ENCODE results near the gene FAM170B. TPM values are rescaled to one million over a fixed set of nuclear protein-coding genes. Genes with fewer than 3 reads are reported as not detected.

The FAM170B gene
- total RNA-seq, 1 donor from 2014 or later: not detected

DNA sequence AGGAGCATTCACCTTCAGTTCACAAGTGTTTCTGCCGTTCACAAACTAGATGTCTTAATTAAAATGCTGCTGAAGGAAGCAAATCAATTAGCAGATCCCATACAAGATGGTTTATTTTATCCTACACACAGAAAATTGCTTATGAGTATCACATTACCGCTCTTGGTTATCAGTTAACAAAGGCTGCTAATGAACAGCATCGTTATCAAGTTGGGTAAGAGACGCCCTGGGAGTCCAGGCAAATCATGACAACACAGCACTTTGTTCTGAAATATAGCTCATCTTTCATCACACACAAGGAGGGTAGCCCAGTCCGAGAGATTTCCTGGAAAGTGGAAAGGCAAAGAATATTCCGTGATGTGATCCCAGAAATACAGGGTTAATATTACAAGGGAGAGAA is 20.8 kb upstream of the FAM170B start:
- Mint-ChIP-seq H3K27ac (no peak overlapping the region), H3K27me3 (ENCODE audit: insufficient read depth, low read depth) (peaks cover 5% of the 10 kb centered on the region), H3K4me3 (no peak overlapping the region), H3K36me3 (no peaks in the 10 kb centered on the region), H3K4me1 (no peaks in the 10 kb centered on the region), H3K9me3 (no peaks in the 10 kb centered on the region)
- H3K79me2 ChIP-seq (ENCODE audit: low read depth): no peaks in the 10 kb centered on the region
- no peak overlapping the region for H3K27ac ChIP-seq
- no peak overlapping the region for H2AFZ ChIP-seq (replicated peaks)
- H3K4me2 ChIP-seq: no peak overlapping the region
- H3F3A ChIP-seq (ENCODE audit: low read depth): no peaks in the 10 kb centered on the region
- TF ChIP-seq, protein P1, sequence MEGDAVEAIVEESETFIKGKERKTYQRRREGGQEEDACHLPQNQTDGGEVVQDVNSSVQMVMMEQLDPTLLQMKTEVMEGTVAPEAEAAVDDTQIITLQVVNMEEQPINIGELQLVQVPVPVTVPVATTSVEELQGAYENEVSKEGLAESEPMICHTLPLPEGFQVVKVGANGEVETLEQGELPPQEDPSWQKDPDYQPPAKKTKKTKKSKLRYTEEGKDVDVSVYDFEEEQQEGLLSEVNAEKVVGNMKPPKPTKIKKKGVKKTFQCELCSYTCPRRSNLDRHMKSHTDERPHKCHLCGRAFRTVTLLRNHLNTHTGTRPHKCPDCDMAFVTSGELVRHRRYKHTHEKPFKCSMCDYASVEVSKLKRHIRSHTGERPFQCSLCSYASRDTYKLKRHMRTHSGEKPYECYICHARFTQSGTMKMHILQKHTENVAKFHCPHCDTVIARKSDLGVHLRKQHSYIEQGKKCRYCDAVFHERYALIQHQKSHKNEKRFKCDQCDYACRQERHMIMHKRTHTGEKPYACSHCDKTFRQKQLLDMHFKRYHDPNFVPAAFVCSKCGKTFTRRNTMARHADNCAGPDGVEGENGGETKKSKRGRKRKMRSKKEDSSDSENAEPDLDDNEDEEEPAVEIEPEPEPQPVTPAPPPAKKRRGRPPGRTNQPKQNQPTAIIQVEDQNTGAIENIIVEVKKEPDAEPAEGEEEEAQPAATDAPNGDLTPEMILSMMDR (IDR thresholded peaks at IDR 0.05): no peak
- TF ChIP-seq EZH2phosphoT487 (IDR thresholded peaks at IDR 0.05): no peak
- TF ChIP-seq EZH2 (IDR thresholded peaks at IDR 0.05): no peak
- H3K4me3 ChIP-seq: no peak overlapping the region
- peaks cover 4% of the 10 kb centered on the region for H3K9me3 ChIP-seq (ENCODE audit: low read depth)
- no peak overlapping the region for H3K9ac ChIP-seq
- H3K36me3 ChIP-seq: no peaks in the 10 kb centered on the region
- no peaks in the 10 kb centered on the region for H3K27me3 ChIP-seq
- DNase-seq (ENCODE audit: low spot score): no peak
- no peaks in the 10 kb centered on the region for H3K4me1 ChIP-seq
- H4K20me1 ChIP-seq (ENCODE audit: low read depth): no peaks in the 10 kb centered on the region

DNA sequence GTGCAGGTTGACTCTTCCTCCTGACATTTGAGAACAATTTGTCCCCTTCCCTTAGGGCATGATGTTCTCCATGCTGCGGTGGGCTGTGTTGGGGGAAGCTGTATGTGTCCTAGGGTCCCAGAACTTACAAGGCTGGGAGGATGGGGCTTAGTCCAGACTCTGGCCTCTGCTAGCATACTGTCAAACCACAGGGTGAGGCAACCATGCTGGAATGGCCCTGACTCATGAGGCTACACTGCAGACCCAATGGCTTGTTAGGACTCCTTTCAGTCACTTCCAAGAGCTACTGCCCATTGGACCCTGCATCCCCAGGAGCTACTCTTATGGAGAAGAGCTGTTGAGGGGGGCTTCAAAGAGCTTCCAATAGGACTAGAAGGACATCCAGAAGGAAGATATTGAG is 20.1 kb upstream of the FAM170B start:
- DNase-seq (ENCODE audit: low spot score): no peak
- Histone ChIP-seq H2AFZ (replicated peaks) (no peak overlapping the region), H3K4me3 (no peak overlapping the region), H3K4me1 (no peaks in the 10 kb centered on the region), H4K20me1 (ENCODE audit: low read depth) (no peaks in the 10 kb centered on the region), H3K27ac (no peak overlapping the region), H3K9ac (no peak overlapping the region), H3F3A (ENCODE audit: low read depth) (no peaks in the 10 kb centered on the region), H3K27me3 (no peaks in the 10 kb centered on the region), H3K79me2 (ENCODE audit: low read depth) (no peaks in the 10 kb centered on the region), H3K9me3 (ENCODE audit: low read depth) (peaks cover 4% of the 10 kb centered on the region), H3K4me2 (no peak overlapping the region), H3K36me3 (no peaks in the 10 kb centered on the region)
- Mint-ChIP-seq H3K4me3 (no peak overlapping the region), H3K9me3 (no peaks in the 10 kb centered on the region), H3K36me3 (no peaks in the 10 kb centered on the region), H3K4me1 (no peaks in the 10 kb centered on the region), H3K27ac (no peak overlapping the region), H3K27me3 (ENCODE audit: insufficient read depth, low read depth) (peaks cover 5% of the 10 kb centered on the region)
- no peak for TF ChIP-seq EZH2 (IDR thresholded peaks at IDR 0.05)
- TF ChIP-seq, protein P1 (IDR thresholded peaks at IDR 0.05): no peak
- TF ChIP-seq EZH2phosphoT487 (IDR thresholded peaks at IDR 0.05): no peak

DNA sequence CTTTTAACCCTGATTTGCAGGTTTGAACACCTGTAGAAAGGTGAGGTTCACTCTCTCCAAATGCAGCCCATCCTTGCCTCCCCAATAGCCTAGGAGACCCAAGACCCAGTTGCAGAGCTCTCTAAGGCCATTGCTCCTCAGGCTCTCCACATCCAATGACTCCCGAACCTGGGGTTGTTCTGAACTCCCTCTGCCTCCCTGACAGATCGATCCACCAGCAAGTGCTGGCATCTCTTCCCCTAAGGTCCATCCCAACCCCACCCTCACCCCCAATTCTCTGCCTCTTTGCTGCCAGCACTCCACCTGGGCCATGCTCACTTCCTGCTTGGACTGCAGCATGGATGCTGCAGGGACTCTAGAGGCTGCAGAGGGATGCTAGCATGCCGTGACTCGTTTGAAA is 19.3 kb upstream of the FAM170B start:
- H3K36me3 ChIP-seq: no peaks in the 10 kb centered on the region
- H3K27ac ChIP-seq: no peak overlapping the region
- Mint-ChIP-seq H3K27ac (no peak overlapping the region), H3K4me1 (no peaks in the 10 kb centered on the region), H3K4me3 (no peak overlapping the region), H3K27me3 (ENCODE audit: insufficient read depth, low read depth) (peaks cover 8% of the 10 kb centered on the region), H3K36me3 (no peaks in the 10 kb centered on the region), H3K9me3 (peaks cover 3% of the 10 kb centered on the region)
- DNase-seq (ENCODE audit: low spot score): no peak
- H4K20me1 ChIP-seq (ENCODE audit: low read depth): no peaks in the 10 kb centered on the region
- no peaks in the 10 kb centered on the region for H3K79me2 ChIP-seq (ENCODE audit: low read depth)
- no peak overlapping the region for H3K4me2 ChIP-seq
- H3F3A ChIP-seq (ENCODE audit: low read depth): no peaks in the 10 kb centered on the region
- no peak overlapping the region for H3K9ac ChIP-seq
- TF ChIP-seq EZH2 (IDR thresholded peaks at IDR 0.05): no peak
- no peak for TF ChIP-seq EZH2phosphoT487 (IDR thresholded peaks at IDR 0.05)
- TF ChIP-seq, protein P1 (IDR thresholded peaks at IDR 0.05): no peak
- no peak overlapping the region for H2AFZ ChIP-seq (replicated peaks)
- H3K9me3 ChIP-seq (ENCODE audit: low read depth): peaks cover 4% of the 10 kb centered on the region
- H3K4me1 ChIP-seq: no peaks in the 10 kb centered on the region
- H3K27me3 ChIP-seq: no peaks in the 10 kb centered on the region
- H3K4me3 ChIP-seq: no peak overlapping the region

Data from neural progenitor cell (in vitro differentiated cells).